ENCODE measurements around the gene EXTL1. TPM values are rescaled to one million over a fixed set of nuclear protein-coding genes. Genes with fewer than 3 reads are reported as not detected.

Gene EXTL1
- polyA plus RNA-seq, 1 donor = 0.82 TPM

GRCh38 chr1:25987951-25988350 lies 33.6 kb upstream of the EXTL1 start:
- 50% methylated on average over 1 of the region's 2 CpGs for WGBS (ENCODE audit: insufficient coverage, low lambda C conversion rate)
- DNase-seq = no peak
- no peak overlapping the region for H3K4me3 ChIP-seq (ENCODE audit: low read length)
- H3K27ac ChIP-seq (ENCODE audit: low read length) = no peak overlapping the region
- H3K9me3 ChIP-seq (ENCODE audit: control insufficient read depth, low read depth, low read length) = no peaks in the 10 kb centered on the region
- H3K4me1 ChIP-seq (ENCODE audit: control insufficient read depth, insufficient read depth, low read length) = peaks cover 6% of the 10 kb centered on the region
- no peaks in the 10 kb centered on the region for H3K27me3 ChIP-seq (ENCODE audit: control insufficient read depth, insufficient read depth, low read length)
- H3K36me3 ChIP-seq (ENCODE audit: control insufficient read depth, insufficient read depth, low read length) = peaks cover 53% of the 10 kb centered on the region

- 100% methylated on average over 1 of the region's 11 CpGs for WGBS (ENCODE audit: insufficient coverage, low lambda C conversion rate)
- no peak for DNase-seq
Observed at GRCh38 chr1:25989440-25990234, 31.9 kb upstream of the EXTL1 start.

GRCh38 chr1:25990251-25990650 lies 31.3 kb upstream of the EXTL1 start:
- H3K4me3 ChIP-seq (ENCODE audit: low read length) = no peak overlapping the region
- H3K27ac ChIP-seq (ENCODE audit: low read length) = no peak overlapping the region
- no peaks in the 10 kb centered on the region for H3K9me3 ChIP-seq (ENCODE audit: control insufficient read depth, low read depth, low read length)
- peaks cover 35% of the 10 kb centered on the region for H3K36me3 ChIP-seq (ENCODE audit: control insufficient read depth, insufficient read depth, low read length)
- no peaks in the 10 kb centered on the region for H3K27me3 ChIP-seq (ENCODE audit: control insufficient read depth, insufficient read depth, low read length)
- peaks cover 22% of the 10 kb centered on the region for H3K4me1 ChIP-seq (ENCODE audit: control insufficient read depth, insufficient read depth, low read length)
- no CpG with 5 or more reads among the region's 6 CpGs for WGBS (ENCODE audit: insufficient coverage, low lambda C conversion rate)
- DNase-seq = no peak

More at GRCh38 chr1:25989440-25990234, 31.9 kb upstream of the EXTL1 start:
- peaks cover 22% of the 10 kb centered on the region for H3K4me1 ChIP-seq (ENCODE audit: control insufficient read depth, insufficient read depth, low read length)
- peaks cover 38% of the 10 kb centered on the region for H3K36me3 ChIP-seq (ENCODE audit: control insufficient read depth, insufficient read depth, low read length)
- H3K9me3 ChIP-seq (ENCODE audit: control insufficient read depth, low read depth, low read length) = no peaks in the 10 kb centered on the region
- H3K27ac ChIP-seq (ENCODE audit: low read length) = no peak overlapping the region
- no peaks in the 10 kb centered on the region for H3K27me3 ChIP-seq (ENCODE audit: control insufficient read depth, insufficient read depth, low read length)
- H3K4me3 ChIP-seq (ENCODE audit: low read length) = no peak overlapping the region

DNA sequence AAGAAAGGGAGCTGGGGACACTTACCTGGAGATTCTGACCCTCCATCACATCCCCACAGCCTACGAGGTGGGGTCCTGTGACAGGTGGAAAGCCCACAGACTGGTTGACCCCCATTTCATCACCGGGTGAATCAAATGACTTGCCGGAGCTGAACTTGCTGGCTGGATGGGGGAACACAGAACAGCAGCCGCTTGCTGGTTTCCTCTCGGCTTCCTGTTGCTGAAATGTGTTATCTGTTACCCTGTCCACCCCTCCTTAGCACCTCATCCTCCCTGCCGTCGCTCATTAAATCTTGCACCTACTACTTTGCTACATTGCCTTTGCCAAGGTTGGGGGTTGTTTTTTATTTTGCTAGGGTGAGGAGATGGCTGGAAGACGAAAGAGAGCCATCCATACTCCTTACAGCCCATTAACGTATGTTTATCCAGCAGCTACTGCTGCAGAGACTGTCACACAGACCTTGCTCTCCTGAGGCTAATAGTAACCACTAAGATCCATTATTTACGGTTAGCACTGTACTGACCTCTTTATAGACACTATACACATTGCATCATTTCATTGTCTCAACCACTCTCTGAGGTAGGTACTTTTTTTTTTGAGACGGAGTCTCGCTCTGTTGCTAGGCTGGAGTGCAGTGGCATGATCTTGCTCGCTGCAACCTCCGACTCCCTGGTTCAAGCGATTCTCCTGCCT lies 30.7 kb upstream of the EXTL1 start:
- WGBS (ENCODE audit: insufficient coverage, low lambda C conversion rate) = 50% methylated on average over 2 of the region's 15 CpGs
- peaks cover 22% of the 10 kb centered on the region for H3K4me1 ChIP-seq (ENCODE audit: control insufficient read depth, insufficient read depth, low read length)
- peaks cover 29% of the 10 kb centered on the region for H3K36me3 ChIP-seq (ENCODE audit: control insufficient read depth, insufficient read depth, low read length)
- no peak for DNase-seq
- H3K9me3 ChIP-seq (ENCODE audit: control insufficient read depth, low read depth, low read length) = no peaks in the 10 kb centered on the region
- H3K27me3 ChIP-seq (ENCODE audit: control insufficient read depth, insufficient read depth, low read length) = no peaks in the 10 kb centered on the region
- no peak overlapping the region for H3K4me3 ChIP-seq (ENCODE audit: low read length)
- H3K27ac ChIP-seq (ENCODE audit: low read length) = no peak overlapping the region

DNA sequence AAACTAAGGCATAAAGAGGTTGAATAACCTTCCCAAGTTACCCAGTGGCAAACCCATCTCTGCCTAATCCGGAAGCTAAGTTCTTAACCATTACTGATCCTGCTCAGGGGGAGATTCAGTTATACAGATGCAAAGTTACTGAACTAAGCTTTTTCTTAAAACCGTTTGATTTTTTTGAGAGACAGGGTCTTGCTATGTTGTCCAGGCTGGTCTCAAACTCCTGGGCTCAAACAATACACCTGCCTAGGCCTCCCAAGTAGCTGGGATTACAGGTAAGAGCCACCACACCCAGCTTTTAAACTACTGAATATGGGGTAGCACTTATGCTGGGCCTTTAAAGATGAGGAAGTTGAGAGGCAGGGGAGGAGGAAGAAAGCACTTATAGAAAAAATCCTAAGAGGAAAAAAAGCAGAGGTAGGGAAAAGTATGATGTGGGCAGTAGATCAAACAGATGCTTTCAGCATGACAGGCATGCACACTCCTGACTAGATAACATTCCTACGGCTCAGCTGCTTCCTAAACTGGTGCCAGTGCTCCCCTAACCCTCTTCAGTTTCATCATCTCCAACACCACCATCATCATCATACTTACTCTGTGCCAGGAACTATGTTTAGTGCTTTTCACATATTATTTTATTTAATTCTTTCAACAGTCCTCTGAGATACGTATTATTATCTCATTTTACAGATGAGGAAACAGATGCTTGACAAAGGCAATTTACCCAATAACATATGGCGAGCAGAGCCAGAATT lies 29.5 kb upstream of the EXTL1 start:
- DNase-seq = no peak
- no peak overlapping the region for H3K4me3 ChIP-seq (ENCODE audit: low read length)
- peaks cover 29% of the 10 kb centered on the region for H3K4me1 ChIP-seq (ENCODE audit: control insufficient read depth, insufficient read depth, low read length)
- peaks cover 23% of the 10 kb centered on the region for H3K36me3 ChIP-seq (ENCODE audit: control insufficient read depth, insufficient read depth, low read length)
- H3K27me3 ChIP-seq (ENCODE audit: control insufficient read depth, insufficient read depth, low read length) = no peaks in the 10 kb centered on the region
- peak overlapping the region; percentile 77 for H3K27ac ChIP-seq (ENCODE audit: low read length)
- no peaks in the 10 kb centered on the region for H3K9me3 ChIP-seq (ENCODE audit: control insufficient read depth, low read depth, low read length)
- WGBS (ENCODE audit: insufficient coverage, low lambda C conversion rate) = 70% methylated on average over 2 of the region's 5 CpGs

- Histone ChIP-seq H3K9me3 (ENCODE audit: control insufficient read depth, low read depth, low read length) (no peaks in the 10 kb centered on the region), H3K27me3 (ENCODE audit: control insufficient read depth, insufficient read depth, low read length) (no peaks in the 10 kb centered on the region), H3K36me3 (ENCODE audit: control insufficient read depth, insufficient read depth, low read length) (peaks cover 19% of the 10 kb centered on the region), H3K4me3 (ENCODE audit: low read length) (no peak overlapping the region), H3K4me1 (ENCODE audit: control insufficient read depth, insufficient read depth, low read length) (peaks cover 31% of the 10 kb centered on the region), H3K27ac (ENCODE audit: low read length) (peak overlapping the region; percentile 77)
- DNase-seq = no peak
- 60% methylated on average over 1 of the region's 9 CpGs for WGBS (ENCODE audit: insufficient coverage, low lambda C conversion rate)
Observed at GRCh38 chr1:25992689-25993171, 28.8 kb upstream of the EXTL1 start.

GRCh38 chr1:25993197-25993951 lies 28.2 kb upstream of the EXTL1 start:
- Histone ChIP-seq H3K27me3 (ENCODE audit: control insufficient read depth, insufficient read depth, low read length) (no peaks in the 10 kb centered on the region), H3K36me3 (ENCODE audit: control insufficient read depth, insufficient read depth, low read length) (peaks cover 15% of the 10 kb centered on the region), H3K4me1 (ENCODE audit: control insufficient read depth, insufficient read depth, low read length) (peaks cover 31% of the 10 kb centered on the region), H3K27ac (ENCODE audit: low read length) (peak overlapping the region; percentile 77), H3K9me3 (ENCODE audit: control insufficient read depth, low read depth, low read length) (no peaks in the 10 kb centered on the region), H3K4me3 (ENCODE audit: low read length) (no peak overlapping the region)
- DNase-seq = peak; percentile 31 to 70
- no CpG with 5 or more reads among the region's 8 CpGs for WGBS (ENCODE audit: insufficient coverage, low lambda C conversion rate)

GRCh38 chr1:25994402-25995150 lies 27.0 kb upstream of the EXTL1 start:
- Histone ChIP-seq H3K27ac (ENCODE audit: low read length) (no peak overlapping the region), H3K9me3 (ENCODE audit: control insufficient read depth, low read depth, low read length) (no peaks in the 10 kb centered on the region), H3K4me3 (ENCODE audit: low read length) (no peak overlapping the region), H3K27me3 (ENCODE audit: control insufficient read depth, insufficient read depth, low read length) (no peaks in the 10 kb centered on the region), H3K4me1 (ENCODE audit: control insufficient read depth, insufficient read depth, low read length) (peaks cover 35% of the 10 kb centered on the region), H3K36me3 (ENCODE audit: control insufficient read depth, insufficient read depth, low read length) (peaks cover 8% of the 10 kb centered on the region)
- 100% methylated on average over 1 of the region's 3 CpGs for WGBS (ENCODE audit: insufficient coverage, low lambda C conversion rate)
- DNase-seq = no peak

DNA sequence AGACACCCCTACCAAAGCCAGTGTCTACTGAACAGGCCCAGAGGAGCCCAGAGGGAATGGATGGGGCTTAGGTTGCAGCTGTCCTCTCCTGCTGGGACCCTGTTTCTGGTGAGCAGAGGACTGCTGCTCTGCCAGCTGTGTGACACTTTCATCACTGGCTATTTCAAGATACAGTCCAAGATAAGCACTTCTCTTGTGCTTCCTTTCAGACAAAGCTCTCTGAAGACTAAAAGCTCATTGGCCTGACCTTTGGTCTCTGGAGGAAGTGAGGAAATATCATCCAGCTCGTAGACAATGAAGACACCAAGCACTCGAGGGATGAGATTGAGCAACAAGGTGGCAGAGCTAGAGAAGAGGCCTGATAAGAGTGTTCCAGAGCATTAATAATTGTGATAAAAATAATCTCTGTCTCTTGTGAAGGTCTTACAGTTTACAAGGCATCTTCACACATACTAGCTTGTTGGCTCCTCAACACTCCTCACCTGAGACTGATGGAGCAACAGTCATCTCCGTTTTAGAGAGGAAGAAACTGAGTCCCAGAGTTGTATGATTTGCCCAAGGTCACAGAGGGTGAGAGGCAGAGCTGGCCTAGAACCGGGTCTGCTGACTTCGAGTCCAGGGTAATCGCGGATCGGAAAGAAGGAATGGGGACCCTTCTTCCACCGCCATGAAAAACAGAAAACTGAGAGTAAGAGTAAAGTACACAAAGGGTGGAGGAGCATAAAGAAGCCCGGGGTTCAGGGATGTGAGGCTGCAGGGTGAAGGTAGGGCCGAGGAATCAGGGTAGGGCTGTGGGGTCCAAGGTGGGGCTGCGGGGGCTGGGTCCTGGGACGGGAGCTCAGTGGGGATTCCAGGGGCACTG lies 24.4 kb upstream of the EXTL1 start:
- Histone ChIP-seq H3K4me1 (ENCODE audit: control insufficient read depth, insufficient read depth, low read length) (peaks cover 35% of the 10 kb centered on the region), H3K9me3 (ENCODE audit: control insufficient read depth, low read depth, low read length) (no peaks in the 10 kb centered on the region), H3K4me3 (ENCODE audit: low read length) (peak overlapping the region; percentile 67), H3K27ac (ENCODE audit: low read length) (peak overlapping the region; percentile 93), H3K36me3 (ENCODE audit: control insufficient read depth, insufficient read depth, low read length) (no peaks in the 10 kb centered on the region), H3K27me3 (ENCODE audit: control insufficient read depth, insufficient read depth, low read length) (no peaks in the 10 kb centered on the region)
- peak; percentile 92 to 96 for DNase-seq
- 0% methylated on average over 3 of the region's 13 CpGs for WGBS (ENCODE audit: insufficient coverage, low lambda C conversion rate)

All from large intestine (tissue), 3 donors.